Mammary epithelial cell (primary cell): ENCODE measurements around the gene ABITRAM.

Source experiments
- EZH2 ChIP-seq: IDR thresholded peaks from 2 replicates; pipeline ENCODE4 v1.6.1; 2012; ENCODE audit warnings: low read length, inconsistent platforms, borderline replicate concordance
- TF ChIP-seq, protein P1 (sequence below), 2 donors: IDR thresholded peaks in 1 of 2; conservative IDR thresholded peaks in 1 of 2; 2 replicates each; pipeline ENCODE4 v1.5.1; 2011 to 2012; ENCODE audit warnings: inconsistent platforms in 2 of 2, low read length in 2 of 2, mild to moderate bottlenecking in 2 of 2, control low read depth in 1 of 2, low read depth in 1 of 2; ENCODE audit not compliant: insufficient read depth in 1 of 2; ENCODE audit errors: extremely low read depth in 1 of 2

DNA sequence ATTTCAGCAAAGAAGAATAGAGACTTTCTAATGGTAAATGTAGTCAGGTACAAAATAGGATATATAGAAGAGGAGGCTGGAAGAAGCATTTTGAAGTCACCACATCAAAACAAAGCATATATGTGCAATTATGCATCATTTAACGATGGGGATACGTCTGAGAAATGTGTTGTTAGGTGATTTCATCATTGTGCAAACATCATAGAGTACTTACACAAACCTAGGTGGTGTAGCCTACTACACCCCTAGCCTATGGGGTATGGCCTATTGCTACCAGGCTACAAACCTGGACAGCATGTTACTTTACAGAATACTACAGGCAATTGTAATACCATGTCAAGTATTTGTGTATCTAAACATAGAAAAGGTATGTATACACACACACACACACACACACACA is 28.7 kb upstream of the ABITRAM start:
- TF ChIP-seq, protein P1, sequence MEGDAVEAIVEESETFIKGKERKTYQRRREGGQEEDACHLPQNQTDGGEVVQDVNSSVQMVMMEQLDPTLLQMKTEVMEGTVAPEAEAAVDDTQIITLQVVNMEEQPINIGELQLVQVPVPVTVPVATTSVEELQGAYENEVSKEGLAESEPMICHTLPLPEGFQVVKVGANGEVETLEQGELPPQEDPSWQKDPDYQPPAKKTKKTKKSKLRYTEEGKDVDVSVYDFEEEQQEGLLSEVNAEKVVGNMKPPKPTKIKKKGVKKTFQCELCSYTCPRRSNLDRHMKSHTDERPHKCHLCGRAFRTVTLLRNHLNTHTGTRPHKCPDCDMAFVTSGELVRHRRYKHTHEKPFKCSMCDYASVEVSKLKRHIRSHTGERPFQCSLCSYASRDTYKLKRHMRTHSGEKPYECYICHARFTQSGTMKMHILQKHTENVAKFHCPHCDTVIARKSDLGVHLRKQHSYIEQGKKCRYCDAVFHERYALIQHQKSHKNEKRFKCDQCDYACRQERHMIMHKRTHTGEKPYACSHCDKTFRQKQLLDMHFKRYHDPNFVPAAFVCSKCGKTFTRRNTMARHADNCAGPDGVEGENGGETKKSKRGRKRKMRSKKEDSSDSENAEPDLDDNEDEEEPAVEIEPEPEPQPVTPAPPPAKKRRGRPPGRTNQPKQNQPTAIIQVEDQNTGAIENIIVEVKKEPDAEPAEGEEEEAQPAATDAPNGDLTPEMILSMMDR (conservative IDR thresholded peaks at IDR 0.05 in 1 of 2, IDR thresholded peaks at IDR 0.05 in 1 of 2; ENCODE audit: extremely low read depth in 1 of 2, insufficient read depth in 1 of 2, low read depth in 1 of 2, low read length in 2 of 2) = no peak
- no peak for TF ChIP-seq EZH2
